ENCODE measurements around the gene NUP37. TPM values are rescaled to one million over a fixed set of nuclear protein-coding genes. Genes with fewer than 3 reads are reported as not detected.

Gene NUP37
- total and polyA plus RNA-seq, 2 donors (not counting 1 experiment from before 2014, with no cell fraction given): 19.1 to 22.2 TPM

DNA sequence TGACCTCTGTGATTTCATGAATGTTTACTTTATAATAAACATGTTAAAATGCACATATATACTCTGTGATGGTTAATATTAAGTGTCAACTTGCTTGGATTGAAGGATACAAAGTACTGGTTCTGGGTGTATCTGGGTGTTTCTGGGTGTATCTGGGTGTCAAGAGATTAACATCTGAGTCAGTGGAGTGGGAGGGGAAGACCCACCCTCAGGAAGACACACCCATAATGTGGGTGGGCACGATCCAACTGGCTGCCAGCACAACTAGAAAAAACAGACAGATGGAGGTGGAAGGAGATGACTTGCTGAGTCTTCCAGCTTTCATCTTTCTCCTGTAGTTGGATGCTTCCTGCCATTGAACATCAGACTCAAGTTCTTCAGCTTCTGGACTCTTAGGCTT is 11.9 kb downstream of the NUP37 start:
- no peak overlapping the region for H3K4me3 Mint-ChIP-seq
- Histone ChIP-seq H3K79me2 (ENCODE audit: control insufficient read depth, insufficient read depth, low read length) (no peaks in the 10 kb centered on the region), H3K27me3 (replicated peaks in 1 of 4; ENCODE audit: control extremely low read depth in 1 of 4, control insufficient read depth in 3 of 4, insufficient read depth in 4 of 4, low read length in 3 of 4) (no peaks in the 10 kb centered on the region), H3K9me3 (ENCODE audit: control extremely low read depth in 1 of 3, control insufficient read depth in 2 of 3, insufficient read depth in 1 of 3, low read length in 2 of 3) (peaks cover 0 to 5% (median 3%) of the 10 kb centered on the region in 3 donors), H2AFZ (ENCODE audit: insufficient read depth, low read depth, low read length, poor library complexity, severe bottlenecking) (no peak overlapping the region), H3K9ac (ENCODE audit: low read length) (no peak overlapping the region), H3K4me2 (replicated peaks; ENCODE audit: low read depth, low read length, poor library complexity, severe bottlenecking) (no peak overlapping the region), H3K4me3 (ENCODE audit: control extremely low read depth in 1 of 5, extremely low read depth in 1 of 5, insufficient read depth in 1 of 5, low read depth in 2 of 5, low read length in 4 of 5) (no peak overlapping the region), H3K4me1 (ENCODE audit: control insufficient read depth in 2 of 2, insufficient read depth in 2 of 2, low read length in 2 of 2) (no peaks in the 10 kb centered on the region), H3K27ac (ENCODE audit: low read length in 2 of 2) (no peak overlapping the region), H3K36me3 (replicated peaks in 1 of 2; ENCODE audit: control extremely low read depth in 1 of 2, control insufficient read depth in 1 of 2, extremely low read depth in 1 of 2, insufficient read depth in 2 of 2, low read length in 1 of 2) (peaks cover 26 to 60% of the 10 kb centered on the region in 2 experiments), H4K20me1 (ENCODE audit: control insufficient read depth, insufficient read depth, low read length, poor library complexity, severe bottlenecking) (no peaks in the 10 kb centered on the region)
- DNase-seq: no peak
- intact Hi-C loops (cut with micrococcal nuclease): no loop called here
- H3K27ac Mint-ChIP-seq: peak overlapping the region; percentile 26
- no peaks in the 10 kb centered on the region for H3K4me1 Mint-ChIP-seq
- no peaks in the 10 kb centered on the region for H3K9me3 Mint-ChIP-seq (ENCODE audit: insufficient read depth)
- POLR2A ChIA-PET: no interaction called here
- H3K27me3 Mint-ChIP-seq: no peaks in the 10 kb centered on the region
- ATAC-seq (ENCODE audit: low read depth): no peak
- TF ChIP-seq EZH2 (IDR thresholded peaks at IDR 0.05; ENCODE audit: borderline replicate concordance, insufficient read depth, low read depth, low read length, poor library complexity, severe bottlenecking): no peak
- TF ChIP-seq, protein P1, sequence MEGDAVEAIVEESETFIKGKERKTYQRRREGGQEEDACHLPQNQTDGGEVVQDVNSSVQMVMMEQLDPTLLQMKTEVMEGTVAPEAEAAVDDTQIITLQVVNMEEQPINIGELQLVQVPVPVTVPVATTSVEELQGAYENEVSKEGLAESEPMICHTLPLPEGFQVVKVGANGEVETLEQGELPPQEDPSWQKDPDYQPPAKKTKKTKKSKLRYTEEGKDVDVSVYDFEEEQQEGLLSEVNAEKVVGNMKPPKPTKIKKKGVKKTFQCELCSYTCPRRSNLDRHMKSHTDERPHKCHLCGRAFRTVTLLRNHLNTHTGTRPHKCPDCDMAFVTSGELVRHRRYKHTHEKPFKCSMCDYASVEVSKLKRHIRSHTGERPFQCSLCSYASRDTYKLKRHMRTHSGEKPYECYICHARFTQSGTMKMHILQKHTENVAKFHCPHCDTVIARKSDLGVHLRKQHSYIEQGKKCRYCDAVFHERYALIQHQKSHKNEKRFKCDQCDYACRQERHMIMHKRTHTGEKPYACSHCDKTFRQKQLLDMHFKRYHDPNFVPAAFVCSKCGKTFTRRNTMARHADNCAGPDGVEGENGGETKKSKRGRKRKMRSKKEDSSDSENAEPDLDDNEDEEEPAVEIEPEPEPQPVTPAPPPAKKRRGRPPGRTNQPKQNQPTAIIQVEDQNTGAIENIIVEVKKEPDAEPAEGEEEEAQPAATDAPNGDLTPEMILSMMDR (IDR thresholded peaks at IDR 0.05): no peak
- WGBS (ENCODE audit: insufficient coverage): no CpG with 5 or more reads among the region's 1 CpG
- CTCF ChIA-PET: interaction anchor here (0.6 kb wide), 1 partner anchor 30 kb away, joined by 5 read pairs; no protein-coding TSS in a partner anchor

DNA sequence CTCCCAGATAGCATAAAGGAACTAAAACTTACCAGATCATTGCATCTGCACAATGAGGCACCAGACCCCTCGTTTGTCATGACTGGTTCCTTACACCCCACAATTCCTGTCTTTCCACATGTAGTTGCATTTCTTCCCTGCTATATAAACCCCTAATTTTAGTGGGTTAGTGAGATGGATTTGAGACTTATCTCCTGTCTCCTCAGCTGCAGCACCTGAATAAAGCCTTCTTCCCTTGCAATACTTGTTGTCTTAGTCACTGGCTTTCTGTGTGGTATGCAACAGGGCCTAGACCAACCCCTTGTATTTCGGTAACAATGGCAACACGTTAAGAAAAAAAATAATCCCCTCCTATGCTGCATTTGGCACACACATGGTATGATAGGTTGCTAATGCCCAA is 13.0 kb downstream of the NUP37 start:
- Mint-ChIP-seq H3K4me1 (no peaks in the 10 kb centered on the region), H3K27me3 (no peaks in the 10 kb centered on the region), H3K9me3 (ENCODE audit: insufficient read depth) (no peaks in the 10 kb centered on the region), H3K27ac (no peak overlapping the region), H3K4me3 (no peak overlapping the region)
- WGBS (ENCODE audit: insufficient coverage): no CpG with 5 or more reads among the region's 3 CpGs
- intact Hi-C loops (cut with micrococcal nuclease): no loop called here
- ATAC-seq (ENCODE audit: low read depth) (no peak), DNase-seq (no peak)
- H3K4me1 ChIP-seq (ENCODE audit: control insufficient read depth in 2 of 2, insufficient read depth in 2 of 2, low read length in 2 of 2): no peaks in the 10 kb centered on the region
- H3K9me3 ChIP-seq (ENCODE audit: control extremely low read depth in 1 of 3, control insufficient read depth in 2 of 3, insufficient read depth in 1 of 3, low read length in 2 of 3): peaks cover 0 to 5% (median 3%) of the 10 kb centered on the region in 3 donors
- no peaks in the 10 kb centered on the region for H3K79me2 ChIP-seq (ENCODE audit: control insufficient read depth, insufficient read depth, low read length)
- H3K4me3 ChIP-seq (ENCODE audit: control extremely low read depth in 1 of 5, extremely low read depth in 1 of 5, insufficient read depth in 1 of 5, low read depth in 2 of 5, low read length in 4 of 5): no peak overlapping the region
- POLR2A ChIA-PET: no interaction called here
- H3K4me2 ChIP-seq (replicated peaks; ENCODE audit: low read depth, low read length, poor library complexity, severe bottlenecking): no peak overlapping the region
- peaks cover 27 to 62% of the 10 kb centered on the region in 2 experiments for H3K36me3 ChIP-seq (replicated peaks in 1 of 2; ENCODE audit: control extremely low read depth in 1 of 2, control insufficient read depth in 1 of 2, extremely low read depth in 1 of 2, insufficient read depth in 2 of 2, low read length in 1 of 2)
- TF ChIP-seq, protein P1 (IDR thresholded peaks at IDR 0.05): no peak
- TF ChIP-seq EZH2 (IDR thresholded peaks at IDR 0.05; ENCODE audit: borderline replicate concordance, insufficient read depth, low read depth, low read length, poor library complexity, severe bottlenecking): no peak
- no peaks in the 10 kb centered on the region for H3K27me3 ChIP-seq (replicated peaks in 1 of 4; ENCODE audit: control extremely low read depth in 1 of 4, control insufficient read depth in 3 of 4, insufficient read depth in 4 of 4, low read length in 3 of 4)
- H3K27ac ChIP-seq (ENCODE audit: low read length in 2 of 2): no peak overlapping the region
- CTCF ChIA-PET: interaction anchor here (0.8 kb wide), 1 partner anchor 15 kb away, joined by 3 read pairs; no protein-coding TSS in a partner anchor
- no peak overlapping the region for H3K9ac ChIP-seq (ENCODE audit: low read length)
- H4K20me1 ChIP-seq (ENCODE audit: control insufficient read depth, insufficient read depth, low read length, poor library complexity, severe bottlenecking): no peaks in the 10 kb centered on the region
- no peak overlapping the region for H2AFZ ChIP-seq (ENCODE audit: insufficient read depth, low read depth, low read length, poor library complexity, severe bottlenecking)
